Neutrophil (primary cell): ENCODE data around the gene RAB6B.

Experiments used
- H3K27ac ChIP-seq: fragments of 200-600 bp; sonication (generic); 2 replicates; pipeline ENCODE4 v1.5.1; 2016; ENCODE audit warnings: mild to moderate bottlenecking, moderate library complexity
- H3K27me3 ChIP-seq: fragments of 200-600 bp; sonication (generic); 2 replicates; pipeline ENCODE4 v1.6.0; 2016; ENCODE audit warnings: mild to moderate bottlenecking
- H3K36me3 ChIP-seq: fragments of 200-600 bp; sonication (generic); 2 replicates; pipeline ENCODE4 v1.5.1; 2017
- H3K4me1 ChIP-seq, 2 experiments: fragments of 200-600 bp in 1 of 2; sonication (generic) in 1 of 2; 1 replicate in 1 of 2; 2 replicates in 1 of 2; pipeline versions ENCODE4 v1.5.1 to v1.6.1; 2013 to 2016; ENCODE audit warnings: low read depth in 1 of 2, low read length in 1 of 2, mild to moderate bottlenecking in 1 of 2, moderate library complexity in 1 of 2; ENCODE audit not compliant: control insufficient read depth in 1 of 2, insufficient read depth in 1 of 2
- H3K4me3 ChIP-seq, 2 experiments: fragments of 200-600 bp in 1 of 2; sonication (generic) in 1 of 2; 1 replicate in 1 of 2; 2 replicates in 1 of 2; pipeline ENCODE4 v1.5.1; 2013 to 2016; ENCODE audit warnings: low read depth in 1 of 2, low read length in 1 of 2, mild to moderate bottlenecking in 1 of 2, moderate library complexity in 1 of 2
- H3K9me3 ChIP-seq: fragments of 200-600 bp; sonication (generic); 2 replicates; pipeline ENCODE4 v1.5.1; 2016
- CTCF ChIP-seq: fragments of 200-600 bp; sonication (generic); IDR thresholded peaks from 2 replicates; pipeline ENCODE4 v1.5.1; 2016; ENCODE audit warnings: antibody characterized with exemption

The RAB6B gene

GRCh38 chr3:133895208-133896001, at the start of gene RAB6B:
Gene RAB6B, minus strand, starts transcription at chr3:133895882. Its CDS starts 416 bp downstream, at chr3:133895466.
- peaks cover 77% of the 10 kb centered on the region for H3K27me3 ChIP-seq
- H3K9me3 ChIP-seq = no peaks in the 10 kb centered on the region
- H3K4me1 ChIP-seq = peaks cover 3 to 9% of the 10 kb centered on the region in 2 experiments
- H3K36me3 ChIP-seq = no peaks in the 10 kb centered on the region
- no peak for TF ChIP-seq CTCF
- H3K27ac ChIP-seq = no peak within 1 kb of the TSS
- no peak within 1 kb of the TSS for H3K4me3 ChIP-seq

GRCh38 chr3:133944641-133945380, 49.1 kb upstream of the RAB6B start:
- Histone ChIP-seq H3K27ac (no peak overlapping the region), H3K36me3 (no peaks in the 10 kb centered on the region), H3K4me3 (no peak overlapping the region), H3K9me3 (no peaks in the 10 kb centered on the region), H3K27me3 (peaks cover 32% of the 10 kb centered on the region), H3K4me1 (no peaks in the 10 kb centered on the region)
- no peak for TF ChIP-seq CTCF

GRCh38 chr3:133944181-133944580, 48.5 kb upstream of the RAB6B start:
- Histone ChIP-seq H3K27me3 (peaks cover 32% of the 10 kb centered on the region), H3K36me3 (no peaks in the 10 kb centered on the region), H3K9me3 (no peaks in the 10 kb centered on the region), H3K4me1 (no peaks in the 10 kb centered on the region), H3K27ac (no peak overlapping the region), H3K4me3 (no peak overlapping the region)
- no peak for TF ChIP-seq CTCF

- Histone ChIP-seq H3K36me3 (no peaks in the 10 kb centered on the region), H3K27me3 (peaks cover 32% of the 10 kb centered on the region), H3K27ac (no peak overlapping the region), H3K4me3 (no peak overlapping the region), H3K9me3 (no peaks in the 10 kb centered on the region), H3K4me1 (no peaks in the 10 kb centered on the region)
- TF ChIP-seq CTCF = no peak
Observed at GRCh38 chr3:133943639-133944141, 48.0 kb upstream of the RAB6B start.

- Histone ChIP-seq H3K4me1 (no peaks in the 10 kb centered on the region), H3K9me3 (no peaks in the 10 kb centered on the region), H3K27me3 (peaks cover 32% of the 10 kb centered on the region), H3K27ac (no peak overlapping the region), H3K36me3 (no peaks in the 10 kb centered on the region), H3K4me3 (no peak overlapping the region)
- no peak for TF ChIP-seq CTCF
Observed at GRCh38 chr3:133943031-133943535, 47.4 kb upstream of the RAB6B start.
